Measurements from ENCODE around the gene TIGD3. TPM values are rescaled to one million over a fixed set of nuclear protein-coding genes. Genes with fewer than 3 reads are reported as not detected.

The TIGD3 gene
- total and polyA plus RNA-seq, 9 of the 15 experiments (the other 6 are each of a cell fraction or from before 2014, with no cell fraction given): 0.06 to 1.3 (median 0.56) TPM

GRCh38 chr11:65366340-65366773 is 11.8 kb downstream of the TIGD3 start (continued):
- TF ChIP-seq, protein P1, sequence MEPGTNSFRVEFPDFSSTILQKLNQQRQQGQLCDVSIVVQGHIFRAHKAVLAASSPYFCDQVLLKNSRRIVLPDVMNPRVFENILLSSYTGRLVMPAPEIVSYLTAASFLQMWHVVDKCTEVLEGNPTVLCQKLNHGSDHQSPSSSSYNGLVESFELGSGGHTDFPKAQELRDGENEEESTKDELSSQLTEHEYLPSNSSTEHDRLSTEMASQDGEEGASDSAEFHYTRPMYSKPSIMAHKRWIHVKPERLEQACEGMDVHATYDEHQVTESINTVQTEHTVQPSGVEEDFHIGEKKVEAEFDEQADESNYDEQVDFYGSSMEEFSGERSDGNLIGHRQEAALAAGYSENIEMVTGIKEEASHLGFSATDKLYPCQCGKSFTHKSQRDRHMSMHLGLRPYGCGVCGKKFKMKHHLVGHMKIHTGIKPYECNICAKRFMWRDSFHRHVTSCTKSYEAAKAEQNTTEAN (CRISPR knock-in tag; IDR thresholded peaks at IDR 0.05): no peak
- no peak for TF ChIP-seq DACH1 (IDR thresholded peaks at IDR 0.05; ENCODE audit: partially characterized antibody)
- TF ChIP-seq ZFP36 (IDR thresholded peaks at IDR 0.05; ENCODE audit: low read depth, low read length, partially characterized antibody): no peak
- no peak for TF ChIP-seq DDX20 (tag; IDR thresholded peaks at IDR 0.05; ENCODE audit: low read depth)
- no peak for TF ChIP-seq NONO (IDR thresholded peaks at IDR 0.05; ENCODE audit: low read depth in 2 of 2, low read length in 1 of 2)
- no peak for TF ChIP-seq CHD1 (IDR thresholded peaks at IDR 0.05; ENCODE audit: low read length)
- no peak for TF ChIP-seq EWSR1 (IDR thresholded peaks at IDR 0.05; ENCODE audit: borderline replicate concordance, low read depth, partially characterized antibody)
- TF ChIP-seq ZEB2 (IDR thresholded peaks at IDR 0.05): no peak
- TF ChIP-seq DEAF1 (CRISPR knock-in tag; IDR thresholded peaks at IDR 0.05): peak; percentile 85
- TF ChIP-seq, protein P2, sequence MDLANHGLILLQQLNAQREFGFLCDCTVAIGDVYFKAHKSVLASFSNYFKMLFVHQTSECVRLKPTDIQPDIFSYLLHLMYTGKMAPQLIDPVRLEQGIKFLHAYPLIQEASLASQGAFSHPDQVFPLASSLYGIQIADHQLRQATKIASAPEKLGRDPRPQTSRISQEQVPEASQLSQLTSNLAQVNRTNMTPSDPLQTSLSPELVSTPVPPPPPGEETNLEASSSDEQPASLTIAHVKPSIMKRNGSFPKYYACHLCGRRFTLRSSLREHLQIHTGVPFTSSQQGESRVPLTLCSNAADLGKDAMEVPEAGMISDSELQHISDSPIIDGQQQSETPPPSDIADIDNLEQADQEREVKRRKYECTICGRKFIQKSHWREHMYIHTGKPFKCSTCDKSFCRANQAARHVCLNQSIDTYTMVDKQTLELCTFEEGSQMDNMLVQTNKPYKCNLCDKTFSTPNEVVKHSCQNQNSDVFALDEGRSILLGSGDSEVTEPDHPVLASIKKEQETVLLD (IDR thresholded peaks at IDR 0.05): no peak
- peak; percentile 14; the same call in 1 of the 2 replicates for TF ChIP-seq CTBP1 (IDR thresholded peaks at IDR 0.05; ENCODE audit: borderline replicate concordance)
- no peak for TF ChIP-seq POLR2A (conservative IDR thresholded peaks at IDR 0.05)
- no peak for TF ChIP-seq NR3C1 (CRISPR knock-in tag; IDR thresholded peaks at IDR 0.05)
- TF ChIP-seq KAT7 (CRISPR knock-in tag; IDR thresholded peaks at IDR 0.05; ENCODE audit: borderline replicate concordance): no peak
- TF ChIP-seq POLR2G (IDR thresholded peaks at IDR 0.05; ENCODE audit: low read depth, low read length): no peak
- TF ChIP-seq, protein P3, sequence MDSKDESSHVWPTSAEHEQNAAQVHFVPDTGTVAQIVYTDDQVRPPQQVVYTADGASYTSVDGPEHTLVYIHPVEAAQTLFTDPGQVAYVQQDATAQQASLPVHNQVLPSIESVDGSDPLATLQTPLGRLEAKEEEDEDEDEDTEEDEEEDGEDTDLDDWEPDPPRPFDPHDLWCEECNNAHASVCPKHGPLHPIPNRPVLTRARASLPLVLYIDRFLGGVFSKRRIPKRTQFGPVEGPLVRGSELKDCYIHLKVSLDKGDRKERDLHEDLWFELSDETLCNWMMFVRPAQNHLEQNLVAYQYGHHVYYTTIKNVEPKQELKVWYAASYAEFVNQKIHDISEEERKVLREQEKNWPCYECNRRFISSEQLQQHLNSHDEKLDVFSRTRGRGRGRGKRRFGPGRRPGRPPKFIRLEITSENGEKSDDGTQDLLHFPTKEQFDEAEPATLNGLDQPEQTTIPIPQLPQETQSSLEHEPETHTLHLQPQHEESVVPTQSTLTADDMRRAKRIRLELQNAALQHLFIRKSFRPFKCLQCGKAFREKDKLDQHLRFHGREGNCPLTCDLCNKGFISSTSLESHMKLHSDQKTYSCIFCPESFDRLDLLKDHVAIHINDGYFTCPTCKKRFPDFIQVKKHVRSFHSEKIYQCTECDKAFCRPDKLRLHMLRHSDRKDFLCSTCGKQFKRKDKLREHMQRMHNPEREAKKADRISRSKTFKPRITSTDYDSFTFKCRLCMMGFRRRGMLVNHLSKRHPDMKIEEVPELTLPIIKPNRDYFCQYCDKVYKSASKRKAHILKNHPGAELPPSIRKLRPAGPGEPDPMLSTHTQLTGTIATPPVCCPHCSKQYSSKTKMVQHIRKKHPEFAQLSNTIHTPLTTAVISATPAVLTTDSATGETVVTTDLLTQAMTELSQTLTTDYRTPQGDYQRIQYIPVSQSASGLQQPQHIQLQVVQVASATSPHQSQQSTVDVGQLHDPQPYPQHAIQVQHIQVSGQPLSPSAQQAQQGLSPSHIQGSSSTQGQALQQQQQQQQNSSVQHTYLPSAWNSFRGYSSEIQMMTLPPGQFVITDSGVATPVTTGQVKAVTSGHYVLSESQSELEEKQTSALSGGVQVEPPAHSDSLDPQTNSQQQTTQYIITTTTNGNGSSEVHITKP (IDR thresholded peaks at IDR 0.05; ENCODE audit: partially characterized antibody): peak; percentile 32
- TF ChIP-seq CREBBP (IDR thresholded peaks at IDR 0.05; ENCODE audit: low read depth, low read length): no peak
- TF ChIP-seq GATAD2B (IDR thresholded peaks at IDR 0.05; ENCODE audit: borderline replicate concordance): no peak
